ENCODE measurements around the gene PPP1R12A.
"Not testable (repeated sequence)": the region's sequence is repeated elsewhere in the genome, so short reads cannot be mapped to it uniquely, and the experiment has no call there.

PPP1R12A gene

DNA sequence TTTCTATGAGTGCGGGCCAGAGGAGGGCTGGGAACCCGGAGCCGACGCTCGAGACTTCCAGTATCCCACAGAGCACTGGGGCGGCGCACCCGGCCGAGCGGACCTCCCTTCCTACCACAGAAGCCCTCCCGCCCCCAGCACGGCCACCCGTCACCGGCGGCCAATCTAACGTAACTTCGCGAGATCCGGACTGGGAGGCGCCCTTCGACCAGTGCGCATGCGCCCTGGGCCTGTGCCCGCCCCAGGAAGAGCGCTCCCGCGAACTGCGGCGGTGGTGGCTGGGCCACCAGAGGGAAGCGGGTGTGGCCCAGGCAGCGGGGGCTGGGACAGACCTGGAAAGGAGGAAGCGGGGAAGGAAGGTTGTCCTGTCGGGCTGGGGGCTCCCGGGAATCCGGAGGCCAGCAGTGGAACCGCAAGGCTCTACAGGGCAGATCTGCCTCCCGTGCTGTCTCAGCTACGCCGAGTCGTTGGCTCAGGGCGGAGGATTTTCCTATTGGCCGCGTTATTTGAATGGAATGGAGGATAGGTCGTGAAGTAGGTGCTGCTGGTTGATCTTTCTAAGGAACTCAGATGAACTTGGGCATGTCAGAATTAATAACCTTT, at the start of gene PPP1R12A:
Gene PPP1R12A, minus strand, starts transcription at position 77 of the 603 bp plus-strand sequence. CDS start 166 bp downstream, outside the sequence.
- DNase-seq: peak; percentile 91

DNA sequence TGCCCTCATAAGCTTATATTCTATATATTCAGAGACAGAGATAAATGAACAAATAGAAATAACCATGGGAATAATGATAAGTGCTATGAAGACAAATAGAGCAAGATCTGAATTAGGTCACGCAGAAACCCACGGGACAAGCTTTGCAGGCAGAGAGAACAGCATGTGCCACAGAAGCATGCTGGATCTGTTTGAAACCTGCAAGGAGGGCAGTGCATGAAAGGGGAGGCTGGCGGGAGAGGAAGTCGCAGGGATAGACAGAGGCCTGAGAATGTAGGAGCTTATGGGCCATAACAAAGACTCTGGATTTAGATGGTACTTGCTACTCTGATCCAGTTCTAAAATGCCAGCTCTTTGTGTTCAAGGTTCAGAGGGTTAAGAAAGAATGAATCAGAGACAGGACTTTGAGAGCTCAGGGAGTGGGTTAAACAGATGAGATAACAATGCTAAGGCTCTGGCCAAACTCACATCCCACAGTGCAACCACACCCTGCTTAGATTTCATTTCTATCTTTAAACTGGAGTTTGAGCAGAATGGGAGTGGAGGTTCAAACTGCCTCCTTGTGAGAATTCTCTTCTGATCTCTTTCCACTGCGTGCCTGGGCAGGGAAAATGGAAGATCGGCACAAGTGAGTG, 49.2 kb upstream of the PPP1R12A start:
- no peak for DNase-seq

DNA sequence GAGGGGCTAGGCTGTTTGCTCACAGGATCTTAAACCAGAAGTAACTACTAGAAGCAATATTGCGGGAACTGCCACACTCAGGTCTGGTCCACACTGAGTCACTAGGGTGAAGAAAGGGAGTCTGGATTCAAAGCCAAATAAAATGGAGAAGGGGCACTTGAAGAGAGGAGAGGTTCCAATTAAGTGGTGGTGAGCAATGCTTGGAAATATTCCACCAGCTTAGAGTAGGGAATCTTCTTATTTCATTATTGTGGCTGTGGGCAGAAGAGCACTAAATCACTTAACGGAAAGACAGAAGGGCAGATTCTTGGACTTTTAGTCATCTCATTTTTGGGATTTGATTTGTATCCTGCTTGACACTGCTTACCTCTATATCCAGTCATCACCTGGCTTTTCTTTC, 48.6 kb upstream of the PPP1R12A start:
- DNase-seq: no peak

DNA sequence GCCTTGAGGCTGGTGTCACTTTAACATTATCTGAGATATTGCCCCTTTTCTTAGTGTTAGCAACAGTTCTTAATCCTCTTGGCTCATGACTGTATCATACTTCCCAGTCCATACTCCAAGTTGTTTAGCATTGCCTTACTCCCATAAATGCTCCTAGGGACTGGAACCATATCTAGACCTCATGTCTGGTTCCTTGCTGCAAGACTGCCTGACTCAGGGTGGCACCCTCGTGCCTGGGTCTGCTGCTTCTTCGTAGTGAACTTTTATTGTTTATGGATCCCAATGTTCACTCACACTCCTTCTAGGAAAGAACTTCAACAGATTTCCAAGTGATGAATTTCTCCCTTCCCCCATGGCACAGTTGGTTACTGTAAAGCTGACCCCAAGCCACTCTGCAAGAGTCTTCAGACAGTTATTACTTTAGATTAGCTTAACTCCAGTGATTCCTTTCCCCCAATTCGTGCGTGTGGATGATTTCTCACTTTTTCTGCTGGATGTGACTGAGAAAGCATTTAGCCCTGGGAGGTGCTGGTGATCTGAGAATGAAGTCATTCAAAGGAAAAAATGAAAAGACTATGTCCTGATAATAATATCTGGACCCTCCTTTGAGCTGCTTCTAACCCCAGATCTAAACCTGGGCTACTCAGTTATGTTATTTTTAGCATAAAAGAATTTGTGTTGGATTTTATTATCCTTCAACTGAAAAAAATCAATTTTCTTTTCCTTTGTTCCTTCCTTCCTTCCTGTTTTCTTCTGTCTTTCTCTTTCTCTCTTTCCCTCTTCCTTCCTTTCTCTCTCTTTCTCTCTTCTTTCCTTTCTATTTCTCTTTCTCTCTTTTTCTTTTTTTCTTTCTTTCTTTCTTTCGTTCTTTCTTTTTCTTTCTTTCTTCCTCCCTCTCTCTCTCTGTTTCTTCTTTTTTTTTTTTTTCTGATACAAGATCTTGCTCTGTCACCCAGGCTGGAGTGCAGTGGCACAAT, 47.5 kb upstream of the PPP1R12A start:
- no peak for DNase-seq

DNA sequence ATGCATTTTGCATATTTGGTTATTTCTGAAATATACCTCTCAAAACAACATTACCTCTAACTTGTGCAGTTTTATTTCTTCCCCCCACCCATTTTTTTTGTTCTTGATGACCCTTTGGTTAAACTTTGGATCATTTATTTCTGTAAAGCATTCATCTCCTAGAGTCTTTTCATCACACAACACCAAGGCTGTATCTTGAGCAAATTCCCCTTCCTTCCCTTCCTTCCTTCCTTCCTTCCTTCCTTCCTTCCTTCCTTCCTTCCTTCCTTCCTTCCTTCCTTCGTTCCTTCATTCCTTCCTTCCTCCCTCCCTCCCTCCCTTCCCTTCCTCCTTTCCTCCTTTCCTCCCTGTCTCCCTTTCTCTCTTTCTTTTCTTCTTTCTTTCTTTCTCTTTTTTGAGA, 43.8 kb upstream of the PPP1R12A start:
- DNase-seq: no peak

DNA sequence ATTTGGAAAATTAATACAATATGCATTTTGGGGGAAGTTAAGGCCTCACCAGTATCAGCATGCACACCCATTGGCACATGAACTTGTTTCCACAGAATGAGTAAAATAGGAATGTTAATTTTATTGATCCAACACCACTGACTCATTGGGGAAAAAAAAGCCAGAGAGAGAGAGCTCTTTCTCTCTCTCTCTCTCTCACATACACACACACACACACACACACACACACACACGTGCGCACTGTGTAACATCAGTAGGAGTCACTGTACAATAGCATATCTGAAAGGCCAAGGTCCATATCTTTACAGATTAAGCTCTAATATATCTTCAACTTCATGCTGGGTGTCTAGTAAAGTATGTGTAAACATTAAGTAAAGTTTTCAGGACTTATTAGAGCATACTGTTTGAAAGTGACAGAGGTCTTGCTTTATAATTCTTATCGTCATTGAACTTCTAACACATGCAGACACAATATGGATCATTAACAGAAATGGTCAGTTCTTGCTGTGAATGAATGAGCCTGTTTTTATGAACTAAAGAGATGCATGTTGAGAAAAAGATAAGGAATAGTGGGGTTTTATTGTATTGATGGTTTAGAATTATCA, 43.1 kb upstream of the PPP1R12A start:
- DNase-seq: not testable (repeated sequence)

- DNase-seq: no peak
Observed at GRCh38 chr12:79975143-79975542, 40.2 kb upstream of the PPP1R12A start.

GRCh38 chr12:79973801-79974200, 38.9 kb upstream of the PPP1R12A start:
- DNase-seq: no peak

- no peak for DNase-seq
Observed at GRCh38 chr12:79964100-79964627, 29.3 kb upstream of the PPP1R12A start.

GRCh38 chr12:79961411-79961810, 26.5 kb upstream of the PPP1R12A start:
- DNase-seq: no peak

- no peak for DNase-seq
Observed at GRCh38 chr12:79959484-79959883, 24.6 kb upstream of the PPP1R12A start.

- no peak for DNase-seq
Observed at GRCh38 chr12:79956896-79957295, 22.0 kb upstream of the PPP1R12A start.

GRCh38 chr12:79955561-79955960, 20.7 kb upstream of the PPP1R12A start:
- DNase-seq: no peak

DNA sequence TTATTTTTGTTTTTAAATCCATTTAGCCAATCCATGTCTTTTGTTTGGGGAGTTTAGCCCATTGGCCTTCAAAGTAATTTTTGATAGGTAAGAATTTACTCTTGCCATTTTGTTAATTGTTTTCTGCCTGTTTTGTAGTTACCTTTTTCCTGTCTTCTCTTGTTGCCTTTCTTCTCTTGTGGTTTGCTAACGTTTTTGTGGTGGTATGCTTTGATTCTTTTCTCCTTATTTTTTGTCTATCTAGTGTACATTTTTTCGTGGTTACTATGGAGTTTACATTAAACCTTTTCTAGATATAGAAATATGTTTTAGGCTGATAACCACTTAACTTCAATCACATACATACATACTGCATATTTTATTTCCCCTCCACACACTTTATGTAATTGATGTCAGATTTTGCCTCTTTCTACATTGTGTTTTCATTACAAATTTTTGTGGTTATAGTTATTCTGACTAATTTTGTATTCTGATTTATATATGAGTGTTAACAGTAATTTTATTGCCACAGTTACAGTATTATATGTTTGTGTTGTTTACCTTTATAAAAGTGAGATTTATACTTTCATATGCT, 19.2 kb upstream of the PPP1R12A start:
- DNase-seq: no peak

GRCh38 chr12:79949098-79949497, 14.2 kb upstream of the PPP1R12A start:
- no peak for DNase-seq

DNA sequence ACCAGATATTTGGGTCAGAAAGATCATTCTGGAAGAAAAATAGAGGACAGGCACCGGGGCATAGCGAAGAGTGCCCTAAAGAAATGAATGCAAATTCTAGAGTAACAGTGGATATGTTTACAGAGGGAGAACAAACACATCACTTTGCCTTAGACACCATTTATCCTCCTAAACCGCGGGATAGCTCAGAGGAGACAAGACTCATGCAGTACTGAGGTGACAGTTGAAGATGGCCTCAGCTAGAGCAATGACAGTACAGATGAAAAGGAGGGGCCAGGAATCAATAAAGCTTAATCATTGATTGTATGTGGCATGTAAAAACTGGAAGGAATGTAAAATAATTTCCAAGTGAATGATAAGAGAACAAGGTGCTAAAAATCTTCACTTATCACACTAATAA, 10.5 kb upstream of the PPP1R12A start:
- no peak for DNase-seq

- no peak for DNase-seq
Observed at GRCh38 chr12:79944565-79944964, 9.7 kb upstream of the PPP1R12A start.

DNA sequence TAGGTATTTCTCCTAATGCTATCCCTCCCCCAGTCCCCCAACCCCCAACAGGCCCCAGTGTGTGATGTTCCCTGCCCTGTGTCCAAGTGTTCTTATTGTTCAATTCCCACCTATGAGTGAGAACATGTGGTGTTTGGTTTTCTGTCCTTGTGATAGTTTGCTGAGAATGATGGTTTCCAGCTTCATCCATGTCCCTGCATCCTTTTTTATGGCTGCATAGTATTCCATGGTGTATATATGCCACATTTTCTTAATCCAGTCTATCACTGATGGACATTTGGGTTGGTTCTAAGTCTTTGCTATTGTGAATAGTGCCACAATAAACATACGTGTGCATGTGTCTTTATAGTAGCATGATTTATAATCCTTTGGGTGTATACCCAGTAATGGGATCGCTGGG, 7.9 kb upstream of the PPP1R12A start:
- not testable (repeated sequence) for DNase-seq

- no peak for DNase-seq
Observed at GRCh38 chr12:79939728-79940310, 4.9 kb upstream of the PPP1R12A start.

DNA sequence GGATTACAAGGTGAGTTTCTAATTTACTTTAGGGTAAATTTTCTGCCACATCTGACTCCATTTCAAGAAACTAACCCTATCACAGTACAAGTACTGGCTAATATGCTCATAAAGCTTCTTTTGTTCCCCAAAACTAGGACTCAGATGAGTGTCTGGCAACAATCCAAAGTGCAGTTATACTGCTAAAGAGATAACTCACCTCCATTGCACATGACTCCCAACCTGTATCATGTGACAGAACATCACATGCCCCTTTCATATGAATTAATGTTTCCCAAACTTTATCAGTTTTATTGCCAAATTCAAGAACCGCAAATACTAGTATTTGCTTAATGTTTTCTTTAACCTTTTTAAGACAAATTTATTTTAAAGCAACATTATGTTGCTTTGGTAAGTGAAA, 3.9 kb upstream of the PPP1R12A start:
- DNase-seq: no peak

DNA sequence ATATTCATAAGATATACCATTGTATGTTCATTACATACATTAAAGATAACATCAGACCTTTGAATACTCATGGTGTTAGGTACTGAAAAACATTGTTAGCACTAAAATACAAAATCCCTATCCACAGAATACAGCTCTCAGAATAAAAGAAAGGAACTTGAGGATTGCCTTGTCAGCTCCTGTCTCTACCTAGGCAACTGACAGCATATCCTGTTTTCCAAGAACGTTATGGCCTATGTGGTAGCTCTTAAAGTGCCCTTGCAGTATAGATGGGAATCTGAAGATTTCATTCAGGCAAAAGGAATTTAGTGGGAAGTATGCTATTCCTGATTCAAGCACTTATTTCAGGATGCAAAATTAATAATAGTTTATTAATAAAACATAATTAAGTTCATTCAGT, 1.8 kb upstream of the PPP1R12A start:
- DNase-seq: no peak

DNA sequence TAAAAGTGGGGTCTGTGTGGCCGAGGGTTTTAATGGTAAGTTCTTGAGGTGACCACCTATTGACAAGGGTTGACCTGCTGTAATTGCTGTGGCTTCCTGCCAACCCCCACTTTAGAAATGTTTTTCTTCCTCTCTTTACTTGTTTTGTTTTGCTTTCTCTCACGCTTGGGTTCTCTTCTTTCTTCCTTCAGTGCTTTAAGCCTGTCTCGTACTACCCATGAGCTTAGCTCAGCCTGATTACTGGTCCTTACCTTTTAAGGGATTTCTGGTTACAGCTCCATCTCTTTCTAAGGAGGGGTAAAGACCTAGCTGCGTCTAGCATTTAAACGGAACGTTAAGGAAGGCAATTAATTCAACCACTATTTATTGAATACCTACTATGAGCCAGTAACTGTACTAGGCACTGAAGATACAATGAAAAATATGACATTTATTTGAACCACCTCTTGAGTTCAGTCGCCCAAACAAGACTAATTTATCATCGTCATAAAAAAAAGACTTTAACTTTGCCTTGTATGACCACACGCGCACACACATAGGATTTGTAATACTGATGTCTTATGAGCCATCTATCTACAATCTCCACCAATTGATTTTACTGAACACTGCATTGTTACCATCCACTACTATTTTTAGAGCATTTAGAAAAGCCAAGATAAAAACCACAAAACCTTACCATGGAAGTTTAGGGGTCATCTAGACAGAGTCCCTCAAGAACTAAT, 888 bp upstream of the PPP1R12A start:
- DNase-seq: no peak

Data from stimulated activated CD4-positive, alpha-beta T cell treated with anti-CD3 and anti-CD28 coated beads, Interleukin-12 subunit alpha, Interleukin-12 subunit beta, amount 100 ng/mL, for 4 hours (primary cell).